WTC11 (cell line): ENCODE measurements around the gene IFNAR1. TPM values are rescaled to one million over a fixed set of nuclear protein-coding genes. Genes with fewer than 3 reads are reported as not detected.

Experiments
- ATAC-seq: fragments of 200-7000 bp; cut with Tn5 transposase; 2 replicates; pipeline ENCODE4 v1.10.0; 2021; ENCODE audit warnings: mild to moderate bottlenecking, moderate library complexity
- CTCF ChIA-PET: fragments of 300-600 bp; sonication (Branson Sonifier 250); formaldehyde crosslinking; loops from one replicate; lab custom pipeline; 2021; ENCODE audit warnings: antibody characterized with exemption; lab: Charles Lee
- POLR2A ChIA-PET: fragments of 350-600 bp; sonication (Branson Sonifier 250); formaldehyde crosslinking; loops from one replicate; lab custom pipeline; 2021; ENCODE audit warnings: antibody characterized with exemption; lab: Charles Lee
- DNase-seq: peaks from one replicate; pipeline ENCODE4 v3.0.0; 2021; ENCODE audit warnings: low spot score
- H3K27ac Mint-ChIP-seq: 2 replicates; pipeline ENCODE4 v1.8.0; 2021; ENCODE audit warnings: mixed read lengths
- H3K27me3 Mint-ChIP-seq: 2 replicates; pipeline ENCODE4 v1.8.0; 2021; ENCODE audit warnings: low read depth, mild to moderate bottlenecking, moderate library complexity, mixed read lengths
- H3K36me3 Mint-ChIP-seq: 2 replicates; pipeline ENCODE4 v1.8.0; 2021; ENCODE audit warnings: mixed read lengths
- H3K4me1 Mint-ChIP-seq: 2 replicates; pipeline ENCODE4 v1.8.0; 2022; ENCODE audit warnings: mixed read lengths
- H3K4me3 Mint-ChIP-seq: 2 replicates; pipeline ENCODE4 v1.8.0; 2021; ENCODE audit warnings: mild to moderate bottlenecking, moderate library complexity, mixed read lengths
- H3K9me3 Mint-ChIP-seq: 2 replicates; pipeline ENCODE4 v1.8.0; 2021; ENCODE audit warnings: mixed read lengths
- ATF1 ChIP-seq: sonication (generic); formaldehyde crosslinking; IDR thresholded peaks from 2 replicates; pipeline ENCODE4 v1.8.1; 2023; ENCODE audit warnings: mild to moderate bottlenecking, moderate library complexity, missing genetic modification reagents
- CBFB ChIP-seq: sonication (generic); formaldehyde crosslinking; IDR thresholded peaks from 2 replicates; pipeline ENCODE4 v1.8.1; 2022; ENCODE audit warnings: mild to moderate bottlenecking, low read depth, missing genetic modification reagents
- FOXP1 ChIP-seq: sonication (generic); formaldehyde crosslinking; IDR thresholded peaks from 2 replicates; pipeline ENCODE4 v1.8.0; 2022; ENCODE audit warnings: missing genetic modification reagents, mild to moderate bottlenecking, moderate library complexity, borderline replicate concordance
- GABPB1 ChIP-seq: sonication (generic); formaldehyde crosslinking; IDR thresholded peaks from 2 replicates; pipeline ENCODE4 v1.8.1; 2023; ENCODE audit warnings: mild to moderate bottlenecking, missing genetic modification reagents
- JAZF1 ChIP-seq: fragments of 250-450 bp; sonication (Bioruptor Pico); IDR thresholded peaks from 2 replicates; pipeline ENCODE4 v1.9.0; 2021; ENCODE audit warnings: moderate library complexity, mild to moderate bottlenecking, inconsistent platforms
- MXD4 ChIP-seq: fragments of 250-450 bp; sonication (Bioruptor Pico); IDR thresholded peaks from 2 replicates; pipeline ENCODE4 v1.8.0; 2021; ENCODE audit warnings: mild to moderate bottlenecking, moderate library complexity, borderline replicate concordance
- RORB ChIP-seq: fragments of 250-450 bp; sonication (Bioruptor Pico); IDR thresholded peaks from 2 replicates; pipeline ENCODE4 v1.9.0; 2021; ENCODE audit warnings: mild to moderate bottlenecking
- SMAD4 ChIP-seq: sonication (generic); formaldehyde crosslinking; IDR thresholded peaks from 2 replicates; pipeline ENCODE4 v1.8.0; 2022; ENCODE audit warnings: mild to moderate bottlenecking, missing genetic modification reagents
- SOX15 ChIP-seq: fragments of 250-450 bp; sonication (Bioruptor Pico); IDR thresholded peaks from 2 replicates; pipeline ENCODE4 v1.9.0; 2021; ENCODE audit warnings: mild to moderate bottlenecking
- TCF7 ChIP-seq: sonication (generic); formaldehyde crosslinking; IDR thresholded peaks from 2 replicates; pipeline ENCODE4 v1.8.0; 2022; ENCODE audit warnings: mild to moderate bottlenecking, low read depth, missing genetic modification reagents, moderate library complexity
- ZNF138 ChIP-seq: sonication (generic); formaldehyde crosslinking; conservative IDR thresholded peaks from 2 replicates; pipeline ENCODE4 v1.8.1; 2022; ENCODE audit warnings: mild to moderate bottlenecking, moderate library complexity, missing genetic modification reagents
- ZNF416 ChIP-seq: fragments of 250-450 bp; sonication (Bioruptor Pico); IDR thresholded peaks from 2 replicates; pipeline ENCODE4 v1.9.0; 2021; ENCODE audit warnings: mild to moderate bottlenecking, inconsistent platforms
- ZNF671 ChIP-seq: fragments of 250-450 bp; sonication (Bioruptor Pico); IDR thresholded peaks from 2 replicates; pipeline ENCODE4 v1.8.0; 2021; ENCODE audit warnings: mild to moderate bottlenecking
- total RNA-seq: library from RNA; stranded (reverse); gene quantifications from 3 replicates; pipeline ENCODE4 v1.2.3, GENCODE V29; 2021
- TF ChIP-seq, protein P1 (sequence below): sonication (generic); formaldehyde crosslinking; IDR thresholded peaks from 2 replicates; pipeline ENCODE4 v1.8.1; 2023; ENCODE audit warnings: mild to moderate bottlenecking, moderate library complexity, missing genetic modification reagents
- TF ChIP-seq, protein P2 (sequence below): sonication (generic); formaldehyde crosslinking; IDR thresholded peaks from 2 replicates; pipeline ENCODE4 v1.8.0; 2022; ENCODE audit warnings: missing genetic modification reagents
- TF ChIP-seq, protein P3 (sequence below): sonication (generic); formaldehyde crosslinking; IDR thresholded peaks from 2 replicates; pipeline ENCODE4 v1.8.0; 2023; ENCODE audit warnings: mild to moderate bottlenecking, missing genetic modification reagents
- TF ChIP-seq, protein P4 (sequence below): sonication (generic); formaldehyde crosslinking; IDR thresholded peaks from 2 replicates; pipeline ENCODE4 v1.8.0; 2022; ENCODE audit warnings: mild to moderate bottlenecking, missing genetic modification reagents
- TF ChIP-seq, protein P5 (sequence below): fragments of 250-450 bp; sonication (Bioruptor Pico); conservative IDR thresholded peaks from 2 replicates; pipeline ENCODE4 v1.9.0; 2021; ENCODE audit warnings: mild to moderate bottlenecking

The IFNAR1 gene
- total RNA-seq, 1 experiment from 2014 or later, result 12.2 TPM

DNA sequence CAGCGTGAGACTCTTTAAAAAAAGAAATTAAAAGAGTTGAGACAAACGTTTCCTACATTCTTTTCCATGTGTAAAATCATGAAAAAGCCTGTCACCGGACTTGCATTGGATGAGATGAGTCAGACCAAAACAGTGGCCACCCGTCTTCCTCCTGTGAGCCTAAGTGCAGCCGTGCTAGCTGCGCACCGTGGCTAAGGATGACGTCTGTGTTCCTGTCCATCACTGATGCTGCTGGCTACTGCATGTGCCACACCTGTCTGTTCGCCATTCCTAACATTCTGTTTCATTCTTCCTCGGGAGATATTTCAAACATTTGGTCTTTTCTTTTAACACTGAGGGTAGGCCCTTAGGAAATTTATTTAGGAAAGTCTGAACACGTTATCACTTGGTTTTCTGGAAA, 31.2 kb downstream of the IFNAR1 start:
- TF ChIP-seq, protein P1, sequence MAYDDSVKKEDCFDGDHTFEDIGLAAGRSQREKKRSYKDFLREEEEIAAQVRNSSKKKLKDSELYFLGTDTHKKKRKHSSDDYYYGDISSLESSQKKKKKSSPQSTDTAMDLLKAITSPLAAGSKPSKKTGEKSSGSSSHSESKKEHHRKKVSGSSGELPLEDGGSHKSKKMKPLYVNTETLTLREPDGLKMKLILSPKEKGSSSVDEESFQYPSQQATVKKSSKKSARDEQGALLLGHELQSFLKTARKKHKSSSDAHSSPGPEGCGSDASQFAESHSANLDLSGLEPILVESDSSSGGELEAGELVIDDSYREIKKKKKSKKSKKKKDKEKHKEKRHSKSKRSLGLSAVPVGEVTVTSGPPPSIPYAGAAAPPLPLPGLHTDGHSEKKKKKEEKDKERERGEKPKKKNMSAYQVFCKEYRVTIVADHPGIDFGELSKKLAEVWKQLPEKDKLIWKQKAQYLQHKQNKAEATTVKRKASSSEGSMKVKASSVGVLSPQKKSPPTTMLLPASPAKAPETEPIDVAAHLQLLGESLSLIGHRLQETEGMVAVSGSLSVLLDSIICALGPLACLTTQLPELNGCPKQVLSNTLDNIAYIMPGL (CRISPR knock-in tag), result no peak
- TF ChIP-seq SMAD4, result no peak
- no peak for TF ChIP-seq FOXP1 (CRISPR knock-in tag)
- TF ChIP-seq, protein P2, sequence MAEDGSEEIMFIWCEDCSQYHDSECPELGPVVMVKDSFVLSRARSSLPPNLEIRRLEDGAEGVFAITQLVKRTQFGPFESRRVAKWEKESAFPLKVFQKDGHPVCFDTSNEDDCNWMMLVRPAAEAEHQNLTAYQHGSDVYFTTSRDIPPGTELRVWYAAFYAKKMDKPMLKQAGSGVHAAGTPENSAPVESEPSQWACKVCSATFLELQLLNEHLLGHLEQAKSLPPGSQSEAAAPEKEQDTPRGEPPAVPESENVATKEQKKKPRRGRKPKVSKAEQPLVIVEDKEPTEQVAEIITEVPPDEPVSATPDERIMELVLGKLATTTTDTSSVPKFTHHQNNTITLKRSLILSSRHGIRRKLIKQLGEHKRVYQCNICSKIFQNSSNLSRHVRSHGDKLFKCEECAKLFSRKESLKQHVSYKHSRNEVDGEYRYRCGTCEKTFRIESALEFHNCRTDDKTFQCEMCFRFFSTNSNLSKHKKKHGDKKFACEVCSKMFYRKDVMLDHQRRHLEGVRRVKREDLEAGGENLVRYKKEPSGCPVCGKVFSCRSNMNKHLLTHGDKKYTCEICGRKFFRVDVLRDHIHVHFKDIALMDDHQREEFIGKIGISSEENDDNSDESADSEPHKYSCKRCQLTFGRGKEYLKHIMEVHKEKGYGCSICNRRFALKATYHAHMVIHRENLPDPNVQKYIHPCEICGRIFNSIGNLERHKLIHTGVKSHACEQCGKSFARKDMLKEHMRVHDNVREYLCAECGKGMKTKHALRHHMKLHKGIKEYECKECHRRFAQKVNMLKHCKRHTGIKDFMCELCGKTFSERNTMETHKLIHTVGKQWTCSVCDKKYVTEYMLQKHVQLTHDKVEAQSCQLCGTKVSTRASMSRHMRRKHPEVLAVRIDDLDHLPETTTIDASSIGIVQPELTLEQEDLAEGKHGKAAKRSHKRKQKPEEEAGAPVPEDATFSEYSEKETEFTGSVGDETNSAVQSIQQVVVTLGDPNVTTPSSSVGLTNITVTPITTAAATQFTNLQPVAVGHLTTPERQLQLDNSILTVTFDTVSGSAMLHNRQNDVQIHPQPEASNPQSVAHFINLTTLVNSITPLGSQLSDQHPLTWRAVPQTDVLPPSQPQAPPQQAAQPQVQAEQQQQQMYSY (CRISPR knock-in tag), result no peak
- no peak for TF ChIP-seq ATF1 (CRISPR knock-in tag)
- TF ChIP-seq ZNF671 (CRISPR knock-in tag), result no peak
- TF ChIP-seq, protein P3, sequence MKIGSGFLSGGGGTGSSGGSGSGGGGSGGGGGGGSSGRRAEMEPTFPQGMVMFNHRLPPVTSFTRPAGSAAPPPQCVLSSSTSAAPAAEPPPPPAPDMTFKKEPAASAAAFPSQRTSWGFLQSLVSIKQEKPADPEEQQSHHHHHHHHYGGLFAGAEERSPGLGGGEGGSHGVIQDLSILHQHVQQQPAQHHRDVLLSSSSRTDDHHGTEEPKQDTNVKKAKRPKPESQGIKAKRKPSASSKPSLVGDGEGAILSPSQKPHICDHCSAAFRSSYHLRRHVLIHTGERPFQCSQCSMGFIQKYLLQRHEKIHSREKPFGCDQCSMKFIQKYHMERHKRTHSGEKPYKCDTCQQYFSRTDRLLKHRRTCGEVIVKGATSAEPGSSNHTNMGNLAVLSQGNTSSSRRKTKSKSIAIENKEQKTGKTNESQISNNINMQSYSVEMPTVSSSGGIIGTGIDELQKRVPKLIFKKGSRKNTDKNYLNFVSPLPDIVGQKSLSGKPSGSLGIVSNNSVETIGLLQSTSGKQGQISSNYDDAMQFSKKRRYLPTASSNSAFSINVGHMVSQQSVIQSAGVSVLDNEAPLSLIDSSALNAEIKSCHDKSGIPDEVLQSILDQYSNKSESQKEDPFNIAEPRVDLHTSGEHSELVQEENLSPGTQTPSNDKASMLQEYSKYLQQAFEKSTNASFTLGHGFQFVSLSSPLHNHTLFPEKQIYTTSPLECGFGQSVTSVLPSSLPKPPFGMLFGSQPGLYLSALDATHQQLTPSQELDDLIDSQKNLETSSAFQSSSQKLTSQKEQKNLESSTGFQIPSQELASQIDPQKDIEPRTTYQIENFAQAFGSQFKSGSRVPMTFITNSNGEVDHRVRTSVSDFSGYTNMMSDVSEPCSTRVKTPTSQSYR (CRISPR knock-in tag), result no peak
- TF ChIP-seq ZNF416 (CRISPR knock-in tag), result no peak
- no peak for TF ChIP-seq MXD4 (CRISPR knock-in tag)
- no peak for TF ChIP-seq GABPB1 (CRISPR knock-in tag)

DNA sequence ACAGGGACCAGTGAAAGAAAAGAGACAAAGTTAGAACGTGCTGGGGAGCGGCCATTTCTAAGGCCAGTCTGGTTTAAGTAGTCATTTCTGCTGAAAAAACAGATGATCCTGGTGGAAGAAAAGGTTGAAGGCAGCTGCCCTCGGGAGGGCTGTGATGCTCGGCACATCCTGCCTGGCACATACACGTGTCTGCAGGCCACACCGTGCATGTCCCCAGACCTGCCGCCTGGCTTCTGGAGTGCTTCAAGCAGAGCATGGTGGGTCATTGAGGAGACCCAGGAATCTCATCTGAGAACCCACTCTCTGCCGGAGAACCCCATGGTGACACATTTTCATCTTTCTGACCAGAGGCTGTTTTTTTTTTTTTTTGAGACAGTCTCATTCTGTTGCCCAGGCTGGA, 32.4 kb downstream of the IFNAR1 start:
- no peak for TF ChIP-seq CBFB (CRISPR knock-in tag)
- TF ChIP-seq RORB (CRISPR knock-in tag), result no peak
- no peak for TF ChIP-seq JAZF1 (CRISPR knock-in tag)
- TF ChIP-seq SOX15, result no peak
- TF ChIP-seq, protein P4, sequence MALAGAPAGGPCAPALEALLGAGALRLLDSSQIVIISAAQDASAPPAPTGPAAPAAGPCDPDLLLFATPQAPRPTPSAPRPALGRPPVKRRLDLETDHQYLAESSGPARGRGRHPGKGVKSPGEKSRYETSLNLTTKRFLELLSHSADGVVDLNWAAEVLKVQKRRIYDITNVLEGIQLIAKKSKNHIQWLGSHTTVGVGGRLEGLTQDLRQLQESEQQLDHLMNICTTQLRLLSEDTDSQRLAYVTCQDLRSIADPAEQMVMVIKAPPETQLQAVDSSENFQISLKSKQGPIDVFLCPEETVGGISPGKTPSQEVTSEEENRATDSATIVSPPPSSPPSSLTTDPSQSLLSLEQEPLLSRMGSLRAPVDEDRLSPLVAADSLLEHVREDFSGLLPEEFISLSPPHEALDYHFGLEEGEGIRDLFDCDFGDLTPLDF (CRISPR knock-in tag), result no peak
- TF ChIP-seq TCF7, result no peak
- TF ChIP-seq, protein P5, sequence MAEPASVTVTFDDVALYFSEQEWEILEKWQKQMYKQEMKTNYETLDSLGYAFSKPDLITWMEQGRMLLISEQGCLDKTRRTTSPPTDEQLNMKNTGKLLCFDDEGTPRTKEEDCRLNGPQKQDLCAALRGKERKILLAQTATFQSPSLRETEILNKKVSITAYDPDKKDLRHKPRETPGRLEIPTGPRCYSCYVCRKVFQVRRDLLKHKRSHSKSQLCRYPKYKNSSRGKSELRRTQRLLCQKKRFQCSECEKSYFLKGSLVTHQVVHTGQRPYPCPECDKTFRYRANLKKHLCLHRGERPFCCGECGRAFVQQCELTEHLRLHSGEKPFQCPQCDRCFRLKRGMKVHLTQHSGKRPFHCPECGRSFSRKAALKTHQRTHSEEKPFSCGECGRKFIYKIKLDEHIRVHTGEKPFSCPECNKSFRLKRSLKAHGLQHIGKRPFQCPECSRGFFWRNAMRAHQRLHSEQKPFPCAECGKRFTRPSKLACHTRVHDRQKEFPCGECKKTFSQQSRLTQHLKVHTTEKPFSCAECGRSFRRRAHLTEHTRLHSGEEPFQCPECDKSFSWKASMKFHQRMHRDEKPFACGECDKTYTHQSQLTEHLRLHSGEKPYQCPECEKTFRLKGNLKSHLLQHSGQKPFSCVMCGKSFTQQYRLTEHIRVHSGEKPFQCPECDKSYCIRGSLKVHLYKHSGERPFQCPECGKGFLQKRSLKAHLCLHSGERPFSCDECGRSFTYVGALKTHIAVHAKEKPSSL, result no peak
- no peak for TF ChIP-seq ZNF138 (CRISPR knock-in tag)
- peaks cover 19% of the 10 kb centered on the region for H3K36me3 Mint-ChIP-seq
- no peak for DNase-seq
- H3K9me3 Mint-ChIP-seq, result no peaks in the 10 kb centered on the region
- H3K27me3 Mint-ChIP-seq, result no peaks in the 10 kb centered on the region
- ChIA-PET POLR2A (interaction anchor here (0.7 kb wide), 1 partner anchor 60 kb away, joined by 3 read pairs; no protein-coding TSS in a partner anchor), CTCF (no interaction called here)
- H3K27ac Mint-ChIP-seq, result no peak overlapping the region
- ATAC-seq, result no peak
- H3K4me3 Mint-ChIP-seq, result no peak overlapping the region
- H3K4me1 Mint-ChIP-seq, result peaks cover 13% of the 10 kb centered on the region

More for the DNA sequence above, 31.2 kb downstream of the IFNAR1 start:
- Mint-ChIP-seq H3K4me3 (no peak overlapping the region), H3K4me1 (peaks cover 4% of the 10 kb centered on the region), H3K27ac (no peak overlapping the region), H3K27me3 (no peaks in the 10 kb centered on the region), H3K36me3 (peaks cover 19% of the 10 kb centered on the region), H3K9me3 (no peaks in the 10 kb centered on the region)
- POLR2A ChIA-PET, result no interaction called here
- CTCF ChIA-PET, result no interaction called here
- no peak for DNase-seq
- ATAC-seq, result no peak
